Activated CD4-positive, alpha-beta T cell treated with anti-CD3 and anti-CD28 coated beads for 36 hours (primary cell): ENCODE data around the gene SOHLH1. TPM values are rescaled to one million over a fixed set of nuclear protein-coding genes. Genes with fewer than 3 reads are reported as not detected.

Source experiments
- ATAC-seq: fragments of 200-7000 bp; cut with Tn5 transposase; one replicate; pipeline ENCODE4 v1.10.0; 2021; ENCODE audit warnings: mild to moderate bottlenecking, moderate library complexity
- CTCF ChIA-PET: fragments of 350-600 bp; sonication (Branson Sonifier 250); formaldehyde crosslinking; loops from one replicate; lab custom pipeline; 2021; ENCODE audit warnings: antibody characterized with exemption; lab: Charles Lee
- POLR2A ChIA-PET: fragments of 350-600 bp; sonication (Branson Sonifier 250); formaldehyde crosslinking; loops from one replicate; lab custom pipeline; 2021; ENCODE audit warnings: antibody characterized with exemption, inconsistent platforms; lab: Charles Lee
- DNase-seq: peaks from one replicate; pipeline ENCODE4 v3.0.0-alpha.2; 2020
- H3K27ac Mint-ChIP-seq: one replicate; pipeline ENCODE4 v1.8.0; 2021; ENCODE audit warnings: mixed read lengths
- H3K27me3 Mint-ChIP-seq: one replicate; pipeline ENCODE4 v1.8.0; 2021; ENCODE audit warnings: mixed read lengths
- H3K36me3 Mint-ChIP-seq: one replicate; pipeline ENCODE4 v1.8.0; 2021; ENCODE audit warnings: low read depth, mixed read lengths
- H3K4me1 Mint-ChIP-seq: one replicate; pipeline ENCODE4 v1.8.0; 2021; ENCODE audit warnings: mixed read lengths
- H3K4me3 Mint-ChIP-seq: one replicate; pipeline ENCODE4 v1.8.0; 2021; ENCODE audit warnings: mild to moderate bottlenecking, moderate library complexity, mixed read lengths
- H3K9me3 Mint-ChIP-seq: one replicate; pipeline ENCODE4 v1.8.0; 2021; ENCODE audit warnings: low read depth, mixed read lengths
- intact Hi-C, 2 experiments: fragments of 100-400 bp; cut with DNase I in 1 of 2; cut with micrococcal nuclease in 1 of 2; formaldehyde crosslinking; loops; one replicate each; pipeline versions ENCODE4 v1.14.2 to v1.15.1; 2022 to 2024; cut with DNase I, micrococcal nuclease
- total RNA-seq, 2 experiments: library from RNA; stranded (reverse); gene quantifications; one replicate each; pipeline ENCODE4 v1.2.3, GENCODE V29; 2021

The SOHLH1 gene
- total RNA-seq, 2 experiments from 2014 or later = not detected

GRCh38 chr9:135739271-135740220 is 40.3 kb upstream of the SOHLH1 start:
- Mint-ChIP-seq H3K36me3 (no peaks in the 10 kb centered on the region), H3K4me1 (no peaks in the 10 kb centered on the region), H3K27ac (no peak overlapping the region), H3K9me3 (no peaks in the 10 kb centered on the region), H3K4me3 (no peak overlapping the region), H3K27me3 (peaks cover 4% of the 10 kb centered on the region)
- intact Hi-C loops = no loop called here
- ATAC-seq (no peak), DNase-seq (no peak)
- POLR2A ChIA-PET = interaction anchor here (0.6 kb wide), 1 partner anchor 880 kb away, joined by 3 read pairs; no protein-coding TSS in a partner anchor
- CTCF ChIA-PET = no interaction called here

DNA sequence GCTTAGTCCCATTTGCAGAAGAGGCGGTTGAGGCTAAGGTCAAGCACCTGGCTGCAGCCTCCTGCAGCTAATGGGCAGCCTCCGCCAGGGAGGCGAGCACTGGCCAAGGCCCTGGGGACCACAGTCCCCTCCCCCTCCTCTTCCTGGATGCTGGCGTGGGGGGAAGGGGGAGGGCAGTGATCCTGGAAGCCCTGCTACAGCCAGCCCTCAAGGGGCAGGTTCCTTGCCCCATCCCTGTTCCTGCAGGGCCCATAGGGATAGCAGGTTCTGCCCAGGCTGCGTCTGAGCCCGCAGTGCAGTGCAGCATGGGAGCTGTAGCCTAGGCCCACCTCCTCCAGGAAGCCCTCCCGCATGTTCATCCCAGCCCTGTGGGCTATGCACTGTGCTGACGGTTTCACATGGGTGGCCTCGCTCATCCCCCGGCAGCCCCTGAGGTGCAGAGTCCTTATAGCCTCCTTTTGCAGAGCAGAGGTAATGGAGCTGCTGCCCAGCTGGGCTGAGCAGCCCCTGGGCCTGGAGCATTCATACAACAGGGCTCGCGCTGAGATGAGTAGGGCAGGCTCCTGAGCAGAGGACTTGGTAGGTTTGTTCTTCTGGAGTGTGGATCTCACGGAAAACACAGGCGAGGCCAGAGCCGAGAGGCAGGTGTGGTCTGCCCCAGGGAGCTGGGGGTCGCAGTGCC is 38.7 kb upstream of the SOHLH1 start:
- DNase-seq (no peak), ATAC-seq (no peak)
- H3K4me3 Mint-ChIP-seq = no peak overlapping the region
- no peaks in the 10 kb centered on the region for H3K4me1 Mint-ChIP-seq
- ChIA-PET POLR2A (no interaction called here), CTCF (no interaction called here)
- no peaks in the 10 kb centered on the region for H3K9me3 Mint-ChIP-seq
- H3K36me3 Mint-ChIP-seq = no peaks in the 10 kb centered on the region
- peaks cover 4% of the 10 kb centered on the region for H3K27me3 Mint-ChIP-seq
- H3K27ac Mint-ChIP-seq = no peak overlapping the region
- intact Hi-C loops = no loop called here

DNA sequence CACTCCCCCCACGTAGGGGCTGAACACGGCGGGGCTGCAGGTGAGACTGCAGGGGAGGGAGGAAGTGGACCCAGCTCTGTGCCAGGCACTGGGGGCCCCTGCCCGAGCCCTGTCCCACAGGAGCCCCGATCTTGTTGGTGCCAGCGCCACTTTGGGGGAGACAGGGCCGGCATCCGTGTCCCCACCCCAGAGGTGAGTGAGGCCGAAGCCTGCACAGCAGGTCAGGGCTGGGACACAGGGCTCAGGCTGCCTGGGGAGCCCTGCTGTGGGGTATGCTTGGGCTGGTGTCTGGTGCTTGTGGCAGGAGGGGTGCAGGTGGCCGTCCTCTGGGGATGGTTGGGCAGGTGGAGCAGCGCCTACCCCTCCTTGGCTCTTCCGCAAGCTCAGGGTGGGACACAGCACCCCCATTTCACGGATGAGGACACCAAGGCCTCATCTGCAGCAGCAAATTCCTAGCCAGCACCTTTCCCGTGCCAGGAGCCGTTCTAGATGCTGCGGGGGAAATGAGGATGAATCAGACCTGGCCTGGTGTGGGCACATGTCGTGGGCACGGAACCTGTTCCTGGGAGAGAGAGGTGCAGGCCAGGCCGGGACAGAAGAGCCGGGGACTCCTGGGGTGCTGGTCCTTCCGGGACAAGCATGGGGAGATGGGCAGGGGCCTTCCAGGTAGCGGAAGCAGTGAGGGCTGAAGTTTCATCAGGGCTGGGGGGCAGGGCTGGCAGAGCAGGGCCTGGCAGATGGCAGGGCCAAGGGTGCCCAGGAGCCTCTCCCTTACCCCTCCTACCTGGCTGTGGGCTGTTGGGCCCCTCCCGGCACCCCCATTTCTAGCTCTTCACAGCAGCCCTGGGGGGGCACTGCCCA is 37.9 kb upstream of the SOHLH1 start:
- H3K36me3 Mint-ChIP-seq = no peaks in the 10 kb centered on the region
- peaks cover 4% of the 10 kb centered on the region for H3K27me3 Mint-ChIP-seq
- intact Hi-C loops = no loop called here
- H3K9me3 Mint-ChIP-seq = peaks cover 4% of the 10 kb centered on the region
- H3K4me3 Mint-ChIP-seq = no peak overlapping the region
- ChIA-PET POLR2A (no interaction called here), CTCF (no interaction called here)
- no peak for ATAC-seq
- no peak overlapping the region for H3K27ac Mint-ChIP-seq
- DNase-seq = no peak
- H3K4me1 Mint-ChIP-seq = no peaks in the 10 kb centered on the region

GRCh38 chr9:135736272-135736978 is 37.1 kb upstream of the SOHLH1 start:
- Mint-ChIP-seq H3K4me1 (no peaks in the 10 kb centered on the region), H3K27me3 (peaks cover 4% of the 10 kb centered on the region), H3K27ac (no peak overlapping the region), H3K36me3 (no peaks in the 10 kb centered on the region), H3K4me3 (no peak overlapping the region), H3K9me3 (peaks cover 7% of the 10 kb centered on the region)
- ChIA-PET POLR2A (no interaction called here), CTCF (no interaction called here)
- ATAC-seq = no peak
- intact Hi-C loops = no loop called here
- no peak for DNase-seq

DNA sequence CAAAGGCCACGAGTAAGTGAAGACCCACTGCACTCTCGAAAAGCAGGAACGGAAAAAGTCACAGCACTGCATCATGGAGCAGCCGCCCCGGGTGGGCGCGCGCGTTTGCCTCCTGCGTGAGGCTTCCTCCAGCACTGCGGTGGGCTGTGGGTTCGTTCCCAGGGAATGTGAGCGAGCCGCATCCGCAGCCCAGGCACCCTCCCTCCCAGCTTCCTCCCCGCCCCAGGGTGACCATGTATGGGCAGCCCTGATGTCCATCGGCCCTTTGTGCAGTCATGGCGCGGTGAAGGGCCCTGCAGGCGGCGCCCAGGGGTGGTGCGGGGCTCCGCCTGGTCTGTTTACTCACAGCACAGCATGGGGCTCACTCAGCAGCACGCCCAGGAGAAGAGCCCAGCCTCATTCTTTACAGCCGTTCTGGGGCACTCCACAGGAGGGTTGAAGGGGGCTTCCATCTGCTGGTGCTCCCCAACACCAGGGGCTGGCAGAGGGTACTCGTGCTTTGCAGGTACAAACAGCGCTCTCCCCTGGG is 35.4 kb upstream of the SOHLH1 start:
- POLR2A ChIA-PET = no interaction called here
- ATAC-seq = no peak
- no peak overlapping the region for H3K27ac Mint-ChIP-seq

DNA sequence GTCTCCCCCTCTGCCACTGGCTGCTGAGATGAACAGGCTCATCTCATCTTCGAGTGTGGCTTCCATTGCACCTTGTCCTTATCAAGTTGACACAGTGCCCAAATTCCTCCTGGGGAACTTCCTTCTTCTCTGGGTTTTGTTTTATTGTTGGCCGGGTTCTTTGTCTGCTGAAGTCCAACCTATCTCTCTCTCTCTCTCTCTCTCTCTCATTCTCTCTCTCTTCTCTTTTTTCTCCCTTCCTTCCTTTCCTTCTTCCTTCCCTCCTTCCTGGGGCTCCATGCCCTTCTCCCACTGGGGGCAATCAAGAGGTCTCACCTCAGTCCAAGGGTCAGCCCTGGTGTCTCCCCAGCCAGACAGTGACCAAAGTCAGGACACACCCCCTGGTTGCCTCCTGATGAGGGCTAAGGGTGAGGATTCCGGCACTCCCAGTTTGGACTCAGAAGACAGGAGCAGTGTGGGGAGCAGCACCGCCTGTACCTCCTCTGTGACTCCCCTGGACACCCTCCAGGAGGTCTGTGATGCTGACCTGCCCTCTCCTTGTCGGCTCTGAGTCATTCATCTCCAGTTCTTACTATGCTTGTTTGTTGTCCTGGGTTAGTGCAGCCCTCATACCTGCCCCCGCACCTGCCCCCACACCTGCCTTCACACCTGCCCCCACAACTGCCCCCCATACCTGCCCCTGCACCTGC is 33.4 kb upstream of the SOHLH1 start:
- no peak overlapping the region for H3K27ac Mint-ChIP-seq
- CTCF ChIA-PET = no interaction called here

More for the DNA sequence above, 35.4 kb upstream of the SOHLH1 start:
- no peaks in the 10 kb centered on the region for H3K36me3 Mint-ChIP-seq
- intact Hi-C loops = no loop called here
- DNase-seq = no peak
- H3K9me3 Mint-ChIP-seq = peaks cover 13% of the 10 kb centered on the region
- H3K4me3 Mint-ChIP-seq = no peak overlapping the region
- no peaks in the 10 kb centered on the region for H3K4me1 Mint-ChIP-seq
- H3K27me3 Mint-ChIP-seq = peaks cover 9% of the 10 kb centered on the region
- CTCF ChIA-PET = no interaction called here

DNA sequence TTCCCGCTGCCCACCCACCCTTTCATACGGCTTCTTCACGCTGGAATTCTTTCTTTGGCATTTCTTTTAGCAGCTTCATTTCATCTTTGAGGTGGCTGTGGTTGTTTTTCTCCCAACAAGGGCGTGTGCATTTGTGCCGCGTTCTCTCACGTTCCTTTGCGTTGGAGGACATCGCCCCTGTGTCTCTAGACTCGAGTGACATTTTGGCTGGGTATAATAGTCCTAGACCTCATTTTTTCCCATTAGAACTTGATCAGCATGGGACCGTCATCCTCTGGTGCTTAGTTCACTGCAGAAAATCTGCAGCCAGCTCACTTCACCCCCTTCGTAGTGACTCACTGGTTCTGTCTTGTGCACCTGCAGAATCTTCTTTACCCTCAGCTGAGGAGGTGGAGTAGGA is 32.2 kb upstream of the SOHLH1 start:
- peaks cover 5% of the 10 kb centered on the region for H3K27me3 Mint-ChIP-seq
- peaks cover 13% of the 10 kb centered on the region for H3K9me3 Mint-ChIP-seq
- H3K36me3 Mint-ChIP-seq = no peaks in the 10 kb centered on the region
- DNase-seq (no peak), ATAC-seq (no peak)
- intact Hi-C loops = no loop called here
- POLR2A ChIA-PET = no interaction called here
- H3K4me1 Mint-ChIP-seq = no peaks in the 10 kb centered on the region
- CTCF ChIA-PET = interaction anchor here (0.6 kb wide), 1 partner anchor 1178 kb away, joined by 3 read pairs; no protein-coding TSS in a partner anchor
- H3K4me3 Mint-ChIP-seq = no peak overlapping the region
- H3K27ac Mint-ChIP-seq = no peak overlapping the region

More for the DNA sequence above, 33.4 kb upstream of the SOHLH1 start:
- POLR2A ChIA-PET = no interaction called here
- Mint-ChIP-seq H3K4me3 (no peak overlapping the region), H3K9me3 (peaks cover 13% of the 10 kb centered on the region), H3K36me3 (no peaks in the 10 kb centered on the region), H3K4me1 (no peaks in the 10 kb centered on the region), H3K27me3 (peaks cover 9% of the 10 kb centered on the region)
- DNase-seq = no peak
- no peak for ATAC-seq
- intact Hi-C loops = no loop called here

DNA sequence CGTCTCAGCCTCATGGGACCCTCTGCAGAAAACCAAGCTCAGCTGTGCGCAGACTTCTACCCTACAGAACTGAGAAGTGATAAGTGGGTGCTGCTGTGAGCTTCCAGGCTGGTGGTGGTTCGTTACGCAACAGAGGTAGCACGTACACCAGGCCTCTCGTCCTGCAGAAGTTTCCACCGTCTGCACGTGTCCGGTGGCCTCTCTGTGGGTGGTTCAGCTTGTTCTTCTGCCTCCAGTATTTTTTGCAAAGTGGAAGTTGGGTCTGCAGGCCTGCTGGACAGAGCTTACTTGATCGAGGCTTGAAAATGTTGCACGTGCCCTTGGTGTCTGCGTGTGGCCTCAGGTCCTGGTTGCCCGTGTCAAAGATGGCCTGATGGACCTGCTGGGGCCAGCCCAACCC is 30.2 kb upstream of the SOHLH1 start:
- Mint-ChIP-seq H3K4me1 (no peaks in the 10 kb centered on the region), H3K9me3 (peaks cover 13% of the 10 kb centered on the region), H3K27me3 (peaks cover 5% of the 10 kb centered on the region), H3K4me3 (no peak overlapping the region), H3K27ac (no peak overlapping the region), H3K36me3 (no peaks in the 10 kb centered on the region)
- ChIA-PET POLR2A (interaction anchor here (0.6 kb wide), 1 partner anchor 302 kb away, joined by 3 read pairs; no protein-coding TSS in a partner anchor), CTCF (no interaction called here)
- ATAC-seq (no peak), DNase-seq (no peak)
- intact Hi-C loops = no loop called here

DNA sequence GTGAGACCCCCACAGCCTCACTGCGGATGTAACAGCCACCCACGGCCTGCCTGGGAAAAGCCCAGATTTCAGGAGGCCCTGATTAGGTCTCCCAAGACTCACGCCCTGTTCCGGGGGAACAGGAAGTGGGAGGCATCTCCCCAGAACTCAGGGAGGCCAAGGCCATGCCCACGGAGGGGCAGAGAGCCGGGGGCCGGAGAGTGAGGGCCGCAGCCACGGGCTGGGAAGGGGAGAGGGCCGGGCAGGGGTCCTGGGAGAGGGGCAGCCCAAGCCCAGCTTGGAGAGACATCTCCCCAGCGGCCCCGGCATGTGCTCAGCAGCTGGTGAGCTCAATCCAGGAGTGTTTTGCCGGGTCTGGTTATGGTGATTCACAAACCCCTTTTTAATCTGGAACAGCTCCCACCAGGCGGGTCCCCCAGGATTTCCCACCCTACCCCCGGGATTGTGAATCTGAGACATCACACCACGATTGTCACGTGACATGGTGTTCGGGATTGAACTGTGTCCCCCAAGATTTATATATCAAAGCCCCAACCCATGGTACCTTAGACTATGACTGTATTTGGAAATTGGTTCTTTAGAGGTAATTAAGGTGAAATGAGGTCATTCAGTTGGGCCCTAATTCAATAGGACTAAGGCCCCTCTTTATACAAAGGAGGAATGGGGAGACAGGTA is 29.3 kb upstream of the SOHLH1 start:
- Mint-ChIP-seq H3K9me3 (peaks cover 13% of the 10 kb centered on the region), H3K27ac (no peak overlapping the region), H3K4me1 (no peaks in the 10 kb centered on the region), H3K27me3 (peaks cover 5% of the 10 kb centered on the region), H3K4me3 (no peak overlapping the region), H3K36me3 (no peaks in the 10 kb centered on the region)
- CTCF ChIA-PET = no interaction called here
- intact Hi-C loops = no loop called here
- no peak for ATAC-seq
- POLR2A ChIA-PET = no interaction called here
- no peak for DNase-seq

DNA sequence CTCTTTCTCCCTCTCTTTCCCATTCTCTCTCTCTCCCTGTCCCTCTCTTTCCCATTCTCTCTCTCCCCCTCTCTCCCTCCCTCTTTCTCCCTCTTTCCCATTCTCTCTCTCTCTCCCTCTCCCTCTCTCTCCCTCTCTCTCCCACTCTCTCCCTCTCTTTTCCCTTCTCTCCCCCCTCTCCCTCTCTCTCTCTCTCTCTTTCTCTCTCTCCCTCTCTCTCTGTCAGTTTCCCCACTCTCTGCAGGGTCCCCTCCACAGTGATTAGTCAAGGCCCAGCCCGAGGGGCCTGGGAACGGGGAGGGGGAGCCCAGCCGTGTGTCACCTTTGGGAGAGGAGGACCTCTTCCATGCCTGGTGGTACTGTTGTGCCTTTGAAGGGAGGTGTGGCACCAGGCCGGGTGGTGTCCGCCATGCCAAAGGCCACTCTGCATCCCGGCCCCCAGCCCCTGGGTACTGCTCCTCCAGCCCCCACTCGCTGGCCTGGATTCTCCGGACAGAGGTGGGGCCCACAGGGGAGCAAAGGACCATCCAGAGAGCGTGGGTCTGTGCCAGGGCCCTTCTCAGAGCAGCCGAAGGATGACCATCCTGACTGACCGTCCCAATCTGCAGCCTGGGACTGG is 28.1 kb upstream of the SOHLH1 start:
- intact Hi-C loops = no loop called here
- H3K4me3 Mint-ChIP-seq = no peak overlapping the region
- ATAC-seq (no peak), DNase-seq (no peak)
- ChIA-PET CTCF (no interaction called here), POLR2A (no interaction called here)
- peaks cover 9% of the 10 kb centered on the region for H3K9me3 Mint-ChIP-seq
- H3K4me1 Mint-ChIP-seq = no peaks in the 10 kb centered on the region
- no peaks in the 10 kb centered on the region for H3K36me3 Mint-ChIP-seq
- no peak overlapping the region for H3K27ac Mint-ChIP-seq
- H3K27me3 Mint-ChIP-seq = peaks cover 5% of the 10 kb centered on the region
